Peyer's patch (tissue), 4 donors: ENCODE data around the gene PTGR2. TPM values are rescaled to one million over a fixed set of nuclear protein-coding genes. Genes with fewer than 3 reads are reported as not detected.
"Not testable (repeated sequence)": the region's sequence is repeated elsewhere in the genome, so short reads cannot be mapped to it uniquely, and the experiment has no call there.

ENCODE experiments used
- DNase-seq, 3 donors: peaks; one replicate each; pipeline ENCODE4 v3.0.0-alpha.2; 2017 to 2019
- H3K27ac ChIP-seq, 4 donors: fragments of 200-600 bp; sonication (generic); one replicate each; pipeline ENCODE4 v1.5.1; 2016 to 2019
- H3K27me3 ChIP-seq, 2 donors: fragments of 200-600 bp; sonication (generic); one replicate each; pipeline ENCODE4 v1.5.1; 2019
- H3K36me3 ChIP-seq, 3 donors: fragments of 200-600 bp; sonication (generic); one replicate each; pipeline ENCODE4 v1.5.1; 2016 to 2019
- H3K4me1 ChIP-seq, 4 donors: fragments of 200-600 bp; sonication (generic); one replicate each; pipeline ENCODE4 v1.5.1; 2016 to 2019
- H3K4me3 ChIP-seq, 4 donors: fragments of 200-600 bp; sonication (generic); 1 replicate in 3 of 4; 2 replicates in 1 of 4; pipeline ENCODE4 v1.5.1; 2016 to 2019; ENCODE audit warnings: mild to moderate bottlenecking in 1 of 4
- H3K9me3 ChIP-seq, 4 donors: fragments of 200-600 bp; sonication (generic); one replicate each; pipeline ENCODE4 v1.5.1; 2016 to 2019; ENCODE audit warnings: mild to moderate bottlenecking in 1 of 4
- CTCF ChIP-seq, 6 experiments: fragments of 450-650 bp in 4 of 6; fragments of 200-600 bp in 2 of 6; sonication (generic) in 1 of 6; IDR thresholded peaks; one replicate each; pipeline ENCODE4 v1.5.1; 2017 to 2019; ENCODE audit warnings: antibody characterized with exemption in 6 of 6, mild to moderate bottlenecking in 3 of 6, moderate library complexity in 1 of 6
- POLR2A ChIP-seq, 2 donors: fragments of 450-650 bp; IDR thresholded peaks; one replicate each; pipeline ENCODE4 v1.5.1; 2017; ENCODE audit warnings: antibody characterized with exemption in 2 of 2, mild to moderate bottlenecking in 2 of 2, moderate library complexity in 2 of 2
- total RNA-seq, 4 donors: library from RNA; depleted of rRNA; stranded (reverse); fragments of >200 nt; gene quantifications; one replicate each; pipeline ENCODE4 v1.1.0, GENCODE V29; 2016

PTGR2 gene
- total RNA-seq, 4 donors from 2014 or later = 11.1 to 19.0 (median 12.9) TPM

- H3K4me1 ChIP-seq = no peaks in the 10 kb centered on the region
- no peaks in the 10 kb centered on the region for H3K27me3 ChIP-seq
- H3K27ac ChIP-seq = no peak overlapping the region
- TF ChIP-seq POLR2A (IDR thresholded peaks at IDR 0.05) = no peak
- no peaks in the 10 kb centered on the region for H3K9me3 ChIP-seq
- DNase-seq = no peak
- no peaks in the 10 kb centered on the region for H3K36me3 ChIP-seq
- no peak overlapping the region for H3K4me3 ChIP-seq
These were observed 17.9 kb upstream of the PTGR2 start for GRCh38 chr14:73833530-73834260.

GRCh38 chr14:73834261-73834625 lies 17.4 kb upstream of the PTGR2 start:
- H3K9me3 ChIP-seq = no peaks in the 10 kb centered on the region
- no peak overlapping the region for H3K27ac ChIP-seq
- no peak overlapping the region for H3K4me3 ChIP-seq
- H3K36me3 ChIP-seq = no peaks in the 10 kb centered on the region
- no peak for TF ChIP-seq POLR2A (IDR thresholded peaks at IDR 0.05)
- no peak for TF ChIP-seq CTCF (IDR thresholded peaks at IDR 0.05)
- no peaks in the 10 kb centered on the region for H3K27me3 ChIP-seq
- no peak for DNase-seq
- H3K4me1 ChIP-seq = no peaks in the 10 kb centered on the region

- not testable (repeated sequence) for DNase-seq, H3K27me3 ChIP-seq, H3K27ac ChIP-seq, H3K36me3 ChIP-seq, H3K4me1 ChIP-seq, H3K4me3 ChIP-seq, H3K9me3 ChIP-seq
These were observed 13.2 kb upstream of the PTGR2 start for GRCh38 chr14:73838293-73839034.

GRCh38 chr14:73842201-73842600 lies 9.4 kb upstream of the PTGR2 start:
- no peaks in the 10 kb centered on the region for H3K27me3 ChIP-seq
- no peak for DNase-seq
- no peaks in the 10 kb centered on the region for H3K9me3 ChIP-seq
- no peaks in the 10 kb centered on the region for H3K4me1 ChIP-seq
- TF ChIP-seq POLR2A (IDR thresholded peaks at IDR 0.05) (no peak), CTCF (IDR thresholded peaks at IDR 0.05) (no peak)
- H3K36me3 ChIP-seq = no peaks in the 10 kb centered on the region
- H3K4me3 ChIP-seq = no peak overlapping the region
- no peak overlapping the region for H3K27ac ChIP-seq

GRCh38 chr14:73842851-73843250 lies 8.8 kb upstream of the PTGR2 start:
- H3K36me3 ChIP-seq = no peaks in the 10 kb centered on the region
- no peaks in the 10 kb centered on the region for H3K9me3 ChIP-seq
- DNase-seq = no peak

GRCh38 chr14:73843296-73843695 lies 8.3 kb upstream of the PTGR2 start:
- DNase-seq = no peak
- no peaks in the 10 kb centered on the region for H3K36me3 ChIP-seq
- H3K4me3 ChIP-seq = no peak overlapping the region
- no peaks in the 10 kb centered on the region for H3K27me3 ChIP-seq
- H3K27ac ChIP-seq = no peak overlapping the region
- no peaks in the 10 kb centered on the region for H3K4me1 ChIP-seq
- TF ChIP-seq POLR2A (IDR thresholded peaks at IDR 0.05) (no peak), CTCF (IDR thresholded peaks at IDR 0.05) (no peak)
- no peaks in the 10 kb centered on the region for H3K9me3 ChIP-seq

More at GRCh38 chr14:73842851-73843250, 8.8 kb upstream of the PTGR2 start:
- Histone ChIP-seq H3K4me1 (no peaks in the 10 kb centered on the region), H3K4me3 (no peak overlapping the region), H3K27me3 (no peaks in the 10 kb centered on the region), H3K27ac (no peak overlapping the region)
- TF ChIP-seq CTCF (IDR thresholded peaks at IDR 0.05) (no peak), POLR2A (IDR thresholded peaks at IDR 0.05) (no peak)
